HG03064 (cell line): ENCODE data around the gene SENP8.

Experiments used
- ATAC-seq: cut with Tn5 transposase; IDR thresholded peaks from one replicate; pipeline ENCODE4 v1.9.1; 2021; ENCODE audit warnings: low read depth; ENCODE audit not compliant: unreplicated experiment

The SENP8 gene

GRCh38 chr15:72112805-72113204 is 5.4 kb upstream of the SENP8 start:
- ATAC-seq = no peak

- ATAC-seq = no peak
These were observed 4.7 kb upstream of the SENP8 start for GRCh38 chr15:72113347-72114031.

- peak; percentile 2 for ATAC-seq
These were observed 1.3 kb upstream of the SENP8 start for GRCh38 chr15:72116731-72117485.

GRCh38 chr15:72117486-72118016 is 652 bp upstream of the SENP8 start:
- peak; percentile 58 for ATAC-seq

- ATAC-seq = no peak
These were observed 6.0 kb downstream of the SENP8 start for GRCh38 chr15:72124218-72124617.

- ATAC-seq = no peak
These were observed 9.6 kb downstream of the SENP8 start for GRCh38 chr15:72127724-72128322.

GRCh38 chr15:72128359-72128758 is 10.2 kb downstream of the SENP8 start:
- no peak for ATAC-seq

- ATAC-seq = no peak
These were observed 12.1 kb downstream of the SENP8 start for GRCh38 chr15:72130272-72130671.

GRCh38 chr15:72131922-72132321 is 13.7 kb downstream of the SENP8 start:
- no peak for ATAC-seq

- no peak for ATAC-seq
These were observed 15.0 kb downstream of the SENP8 start for GRCh38 chr15:72133211-72133610.

- no peak for ATAC-seq
These were observed 17.5 kb downstream of the SENP8 start for GRCh38 chr15:72135719-72136118.

- ATAC-seq = no peak
These were observed 18.2 kb downstream of the SENP8 start for GRCh38 chr15:72136170-72137051.

GRCh38 chr15:72139667-72140066 is 21.5 kb downstream of the SENP8 start:
- no peak for ATAC-seq

GRCh38 chr15:72140088-72140487 is 21.9 kb downstream of the SENP8 start:
- no peak for ATAC-seq

GRCh38 chr15:72141171-72142084 is 23.2 kb downstream of the SENP8 start:
- peak; percentile 99 for ATAC-seq

- ATAC-seq = no peak
These were observed 28.0 kb downstream of the SENP8 start for GRCh38 chr15:72146221-72146620.

GRCh38 chr15:72146934-72147333 is 28.7 kb downstream of the SENP8 start:
- ATAC-seq = no peak

- ATAC-seq = no peak
These were observed 29.2 kb downstream of the SENP8 start for GRCh38 chr15:72147418-72147817.

GRCh38 chr15:72153269-72154000 is 35.2 kb downstream of the SENP8 start:
- no peak for ATAC-seq
